DMS 273 treated with DMSO at 0.1 percent for 48 hours (cell line): ENCODE measurements around the gene STAT6.
"Not testable (repeated sequence)": the region's sequence is repeated elsewhere in the genome, so short reads cannot be mapped to it uniquely, and the experiment has no call there.

Experiments used
- DNase-seq: peaks from one replicate; lab custom pipeline; 2025; lab: John Stamatoyannopoulos, UW

Gene STAT6

DNA sequence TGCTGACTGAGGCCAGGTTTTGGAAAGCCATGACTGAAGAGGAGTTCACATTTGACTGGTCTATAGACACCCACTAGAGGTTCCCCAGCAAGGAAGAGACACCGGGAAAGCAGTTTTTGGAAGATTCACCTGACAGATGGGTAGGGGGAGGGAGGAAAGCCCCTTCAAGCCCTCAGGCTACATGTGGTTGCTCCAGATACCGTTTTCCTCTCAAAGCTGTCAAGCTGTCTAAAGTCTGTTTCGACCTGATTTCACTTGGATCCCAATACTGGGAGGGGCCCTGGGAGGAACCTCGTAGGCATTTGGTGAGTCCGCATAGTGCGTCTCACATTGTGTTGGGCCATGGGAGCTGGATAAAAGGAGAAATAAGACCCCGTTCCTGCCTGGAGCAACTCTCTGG lies 15.4 kb upstream of the STAT6 start:
- DNase-seq, result no peak

DNA sequence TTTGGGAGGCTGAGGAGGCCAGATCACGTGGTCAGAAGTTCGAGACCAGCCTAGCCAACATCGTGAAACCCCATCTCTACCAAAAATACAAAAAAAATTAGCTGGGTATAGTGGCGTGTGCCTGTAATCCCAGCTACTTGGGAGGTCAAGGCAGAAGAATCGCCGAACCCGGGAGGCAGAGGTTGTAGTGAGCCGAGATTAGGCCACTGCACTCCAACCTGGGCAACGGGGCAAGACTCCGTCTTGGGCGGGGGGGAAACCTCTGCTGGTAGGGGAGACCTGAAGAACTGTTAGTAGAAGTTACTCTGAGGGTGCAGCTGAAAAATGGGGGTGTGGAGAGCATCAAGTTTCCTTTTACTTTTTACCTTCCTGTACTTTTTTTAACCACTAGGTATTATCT lies 14.9 kb upstream of the STAT6 start:
- DNase-seq, result no peak

DNA sequence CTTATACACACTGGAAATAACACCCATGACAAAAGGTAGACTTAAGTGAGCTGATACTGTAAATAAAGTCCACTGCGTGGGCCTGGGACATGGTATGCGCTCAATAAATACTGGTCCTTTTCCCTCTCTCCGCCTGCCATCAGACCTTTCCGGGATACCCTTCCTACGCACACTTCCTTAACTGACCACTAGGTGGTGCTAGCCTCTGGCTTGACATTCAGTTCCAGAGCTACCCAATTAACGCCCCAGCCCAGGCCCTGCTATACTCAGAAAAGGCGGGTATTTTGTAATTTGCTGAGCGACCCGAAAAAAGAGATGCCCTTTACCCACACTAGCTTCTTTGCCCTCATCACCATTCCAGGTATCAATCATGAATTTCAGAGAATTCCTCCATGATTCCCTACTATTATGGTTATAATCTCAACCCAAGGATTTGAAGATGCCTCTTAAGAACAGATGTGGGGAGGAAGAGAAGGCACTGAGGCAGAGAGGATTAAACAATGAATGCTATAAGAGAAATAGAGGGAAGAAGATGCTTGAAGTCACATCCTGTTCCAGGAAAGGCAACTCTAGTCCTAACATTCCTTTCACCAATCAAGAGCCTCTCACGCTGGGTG lies 13.2 kb upstream of the STAT6 start:
- DNase-seq, result no peak

DNA sequence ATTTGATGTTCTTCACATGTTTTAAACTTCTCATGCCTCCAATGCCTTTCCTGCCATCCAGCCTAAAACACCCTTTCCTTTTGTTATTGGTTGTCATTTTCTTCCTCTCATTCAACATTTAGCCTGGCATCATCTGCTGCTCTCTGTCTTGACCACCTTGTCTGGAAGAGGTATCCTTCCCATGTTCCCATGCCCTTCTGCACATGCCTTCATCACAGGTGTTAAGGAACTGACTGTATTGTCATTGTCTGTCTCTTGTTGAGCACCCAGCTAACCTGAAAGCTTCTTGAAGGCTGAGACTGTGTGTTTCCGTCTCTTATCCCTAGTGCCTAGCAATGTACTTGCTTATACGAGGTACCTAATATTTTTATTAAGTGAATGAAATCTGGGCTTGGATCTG lies 12.7 kb upstream of the STAT6 start:
- DNase-seq, result no peak

DNA sequence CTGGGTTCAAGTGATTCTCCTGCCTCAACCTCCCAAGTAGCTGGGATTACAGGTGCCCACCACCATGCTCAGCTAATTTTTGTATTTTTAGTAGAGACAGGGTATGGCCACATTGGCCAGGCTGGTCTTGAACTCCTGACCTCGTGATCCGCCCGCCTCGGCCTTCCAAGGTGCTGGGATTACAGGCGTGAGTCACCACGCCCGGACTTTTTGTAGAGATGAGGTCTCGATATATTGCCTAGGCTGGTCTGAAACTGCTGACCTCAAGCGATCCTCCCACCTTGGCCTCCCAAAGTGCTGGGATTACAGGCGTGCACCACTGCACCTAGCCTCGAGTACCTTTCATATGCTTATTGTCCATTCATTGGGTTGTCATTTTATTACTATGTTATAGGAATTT lies 9.6 kb upstream of the STAT6 start:
- DNase-seq, result not testable (repeated sequence)

DNA sequence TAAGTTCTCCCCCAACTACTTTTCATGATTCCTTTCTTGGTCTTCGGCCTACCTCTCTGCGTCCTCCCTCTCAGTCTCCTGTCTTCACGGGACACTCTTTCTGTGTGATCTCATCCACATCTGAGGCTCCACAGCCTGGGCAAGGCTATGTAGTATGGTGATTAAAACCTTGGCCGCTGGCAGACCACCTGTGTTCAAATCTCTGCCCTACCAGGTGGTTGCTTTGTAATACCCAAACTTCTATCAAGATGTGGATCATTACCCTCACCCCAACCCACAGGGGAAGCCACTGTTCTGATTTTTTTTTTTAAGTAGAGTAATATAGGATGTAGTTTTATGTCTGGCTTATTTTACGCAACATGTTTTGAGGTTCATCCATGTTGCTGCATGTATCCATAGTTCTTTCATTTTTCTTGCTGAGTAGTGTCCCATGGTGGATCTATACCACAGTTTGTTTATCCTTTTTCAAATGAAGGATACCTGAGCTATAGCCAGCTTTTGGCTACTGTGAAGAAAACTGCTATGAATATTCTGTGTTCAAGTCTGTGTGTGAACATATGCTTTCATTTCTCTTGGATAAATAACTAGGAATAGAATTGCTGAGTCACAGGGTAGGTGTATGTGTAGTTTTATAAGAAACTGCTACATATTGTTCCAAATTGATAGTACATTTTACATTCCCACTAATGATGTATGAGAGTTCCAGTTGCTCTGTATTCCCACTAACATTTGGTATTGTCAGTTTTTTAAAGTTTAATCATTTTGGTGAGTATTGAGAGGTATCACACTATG lies 8.3 kb upstream of the STAT6 start:
- no peak for DNase-seq

DNA sequence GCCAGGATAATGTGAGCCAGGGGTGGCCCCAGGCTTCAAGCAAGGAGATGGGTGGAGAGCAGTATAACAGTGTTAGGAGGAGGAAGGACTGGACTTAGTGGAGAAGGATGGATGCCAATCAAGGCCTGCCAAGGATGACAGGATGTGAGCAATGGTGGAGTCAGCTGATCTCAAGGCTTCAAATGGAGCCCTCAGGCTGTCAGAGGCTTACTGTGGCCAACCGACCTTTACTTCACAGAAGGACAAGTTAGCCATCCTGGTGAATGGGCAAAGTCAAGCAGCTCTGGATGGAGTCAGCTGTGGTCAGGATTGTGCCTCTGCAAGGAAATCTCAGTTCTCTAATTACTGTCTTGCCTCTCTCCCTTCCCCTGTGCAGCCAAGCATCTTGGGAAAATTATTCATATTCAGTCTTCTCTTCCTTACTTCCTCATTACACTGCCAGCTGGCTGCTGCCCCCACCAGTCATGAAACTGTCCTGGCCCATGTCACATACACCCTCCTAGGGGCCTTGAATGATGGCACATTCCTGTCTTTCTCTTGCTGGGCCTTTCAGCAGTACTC lies 7.6 kb upstream of the STAT6 start:
- DNase-seq, result no peak

DNA sequence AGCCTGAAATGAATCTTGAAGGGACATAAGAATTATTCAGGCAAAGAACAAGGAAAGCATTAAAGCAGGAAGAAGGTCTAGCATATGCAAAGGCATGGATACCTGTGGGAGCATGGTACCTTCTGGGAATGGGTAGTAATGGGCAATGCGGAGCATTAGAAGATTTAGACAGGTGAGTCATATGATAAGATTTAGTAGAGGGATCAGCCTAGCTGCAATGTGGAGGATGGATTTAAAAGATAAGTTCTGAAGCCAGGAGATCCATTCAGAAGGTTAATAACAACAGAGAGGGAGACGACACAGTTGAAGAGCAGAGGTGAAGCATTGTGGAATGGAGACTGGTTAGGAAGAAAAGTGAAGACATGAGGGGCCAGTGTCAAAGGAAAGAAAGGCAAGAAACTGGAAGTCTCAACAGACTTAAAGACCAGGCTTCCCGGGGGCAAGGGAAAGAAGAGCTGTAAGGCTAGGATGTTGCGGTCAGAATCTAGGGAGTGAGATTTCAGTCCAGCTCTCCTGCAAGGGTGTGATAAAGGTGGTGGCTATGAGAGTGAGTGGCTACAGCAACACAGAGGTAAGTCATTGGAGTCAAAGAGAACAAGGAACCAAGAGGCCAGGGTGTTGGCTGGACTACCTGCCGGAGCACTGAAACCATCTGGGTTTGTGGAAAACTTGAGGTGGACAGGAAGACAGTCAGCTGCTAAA lies 5.6 kb upstream of the STAT6 start:
- no peak for DNase-seq

DNA sequence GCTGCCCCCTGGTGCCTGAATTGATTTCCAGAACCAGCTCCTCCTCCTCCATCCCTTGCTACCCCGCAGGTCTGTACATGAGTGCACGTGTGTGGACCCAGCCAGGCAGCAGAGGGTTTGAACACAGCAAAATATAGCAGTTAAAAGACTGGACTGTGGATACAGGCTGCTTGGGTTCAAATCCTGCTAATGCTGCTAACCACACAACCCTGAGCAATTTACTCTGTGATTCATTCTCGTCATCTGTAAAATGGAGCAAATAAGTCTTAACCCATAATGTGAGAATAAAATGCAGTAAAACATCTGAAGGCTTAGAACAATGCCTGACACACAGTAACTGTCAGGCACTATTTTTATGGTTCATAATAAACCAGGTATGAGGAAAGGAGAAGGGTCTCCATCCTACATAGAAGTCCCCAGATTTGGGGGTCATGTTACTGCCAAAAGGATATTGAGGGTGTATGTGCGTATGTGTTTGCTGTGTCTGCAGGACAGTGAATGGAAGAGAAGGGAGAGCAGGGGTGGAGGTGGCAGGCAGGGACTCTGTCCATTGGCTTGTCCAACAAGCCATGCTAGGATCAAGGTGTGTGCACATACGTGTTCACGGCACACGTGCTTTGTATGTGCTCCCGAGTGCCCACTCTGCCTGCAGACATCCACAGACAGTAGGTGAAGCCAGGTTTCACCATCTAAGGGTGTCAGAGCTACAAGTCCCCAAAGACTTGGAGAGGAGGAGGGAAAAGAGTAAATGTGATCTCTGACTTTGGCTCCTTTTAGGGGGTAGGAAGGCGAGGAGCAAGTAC lies 1.5 kb upstream of the STAT6 start:
- DNase-seq, result no peak

DNA sequence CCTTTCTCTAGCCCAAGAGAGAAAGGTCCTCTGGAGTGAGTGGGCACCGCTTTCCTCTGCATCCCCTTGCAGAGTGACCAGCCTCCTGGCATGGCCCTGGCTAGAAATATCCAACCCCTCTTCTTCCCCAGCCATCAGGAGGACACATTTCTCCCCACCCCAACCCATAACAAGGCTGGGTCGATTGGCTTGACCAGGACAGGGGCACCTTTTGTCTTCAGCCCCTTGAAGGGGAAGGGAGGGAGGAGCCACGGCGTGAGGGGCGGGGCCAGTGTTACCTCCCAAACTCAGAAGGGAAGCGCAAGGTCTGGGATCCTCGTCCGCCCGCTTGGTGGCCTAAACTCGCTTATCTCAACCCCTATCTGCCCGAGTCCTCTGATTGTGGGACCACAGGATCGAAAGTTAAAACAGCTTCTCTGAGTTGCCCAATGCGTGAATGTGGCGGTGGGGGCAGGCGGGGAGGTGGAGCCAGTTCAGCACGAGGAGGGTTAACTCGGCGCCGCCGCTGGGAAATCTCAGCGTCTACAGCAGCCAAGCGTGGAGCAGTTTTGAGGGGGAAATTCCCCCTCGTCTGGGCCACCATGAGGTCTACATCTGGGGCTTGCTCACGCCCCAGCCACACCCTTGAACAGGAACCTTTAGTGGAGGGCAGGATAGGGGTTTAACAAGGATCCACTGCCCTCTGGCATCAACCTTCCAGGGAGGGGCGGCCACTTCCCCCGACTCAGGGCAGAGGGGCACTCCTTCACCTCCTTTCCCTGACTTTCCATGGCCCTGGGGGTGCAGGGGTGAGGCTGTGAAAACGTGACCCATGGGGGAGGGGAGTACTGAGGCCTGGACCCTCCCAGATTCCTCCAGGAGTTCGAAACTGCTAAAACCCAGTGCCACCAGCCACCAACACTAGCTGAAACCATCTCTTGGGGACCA lies 795 bp downstream of the STAT6 start:
- DNase-seq, result no peak

DNA sequence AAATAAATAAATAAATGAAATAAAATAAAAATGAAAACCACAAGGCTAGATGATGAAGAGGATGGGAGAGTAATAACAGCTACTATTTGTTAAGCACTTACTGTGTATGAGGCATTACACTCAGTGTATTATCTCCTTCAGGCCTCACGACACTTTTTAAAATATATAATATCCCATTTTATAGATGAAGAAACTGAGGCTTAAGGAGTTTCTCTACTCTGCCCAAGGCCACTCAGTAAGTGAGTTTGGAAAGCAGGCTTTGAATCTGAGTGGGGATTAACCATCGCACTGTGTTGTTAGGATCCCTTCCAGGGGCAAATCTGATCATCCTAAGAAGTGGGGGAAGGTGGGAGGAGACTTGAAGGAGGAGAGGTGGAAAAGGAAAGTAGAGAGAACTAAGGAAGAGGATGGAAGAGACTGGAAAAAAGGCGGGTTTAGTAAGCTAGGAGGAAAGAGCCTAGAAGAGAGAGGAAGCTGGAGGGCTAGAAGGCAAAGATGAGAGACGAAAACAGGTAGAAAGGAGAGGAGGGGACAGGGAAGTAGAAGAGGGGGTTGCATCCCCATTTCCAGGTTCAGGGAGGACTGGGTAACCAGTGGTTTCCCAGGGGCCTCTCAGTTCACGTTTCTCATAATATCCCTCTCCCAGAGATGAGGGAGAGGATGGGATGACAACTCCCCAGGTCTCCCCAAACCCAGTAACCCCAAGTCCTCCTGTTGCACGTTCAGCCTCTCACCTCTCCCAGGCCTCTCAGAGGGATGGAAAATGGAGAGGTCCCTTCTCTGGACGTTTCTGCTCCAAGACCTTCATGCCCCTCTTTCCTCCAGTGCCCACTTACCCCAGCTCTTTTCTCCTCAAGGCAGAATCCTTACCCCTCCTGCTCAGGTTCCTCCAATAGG lies 1.7 kb downstream of the STAT6 start:
- no peak for DNase-seq

DNA sequence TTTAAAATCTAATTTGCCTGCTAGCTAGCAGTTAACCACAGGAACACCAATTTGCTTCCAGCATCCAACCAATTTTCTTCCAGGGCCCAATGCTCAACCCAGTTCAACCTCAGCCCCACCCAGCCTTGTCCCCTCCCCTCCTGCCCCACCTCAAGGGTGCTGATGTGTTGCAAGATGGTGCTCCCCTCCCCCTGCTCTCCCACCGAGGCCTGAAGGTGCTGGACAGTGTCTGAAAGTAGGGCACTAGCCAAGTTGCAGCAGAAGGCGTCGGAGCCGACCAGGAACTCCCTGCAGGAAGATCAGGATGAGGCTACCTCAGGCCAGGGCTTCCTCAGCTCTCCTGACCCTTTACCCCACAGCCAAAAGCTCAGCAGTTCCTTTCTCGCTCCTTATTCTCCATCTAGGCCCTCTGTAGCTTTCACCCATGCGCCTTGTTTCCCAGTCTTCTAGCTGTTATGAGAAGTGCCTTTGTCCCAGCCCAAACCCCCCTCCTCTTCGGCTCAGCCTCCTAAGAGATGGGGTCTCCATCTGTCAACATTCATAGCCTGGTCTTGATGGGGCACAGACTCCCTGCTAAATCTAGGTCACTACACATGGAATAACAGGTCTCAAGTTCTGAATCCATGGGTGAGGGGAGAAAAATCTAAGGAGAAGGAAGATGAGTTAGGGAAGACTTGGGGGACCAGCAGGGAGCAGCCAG lies 3.6 kb downstream of the STAT6 start:
- no peak for DNase-seq

DNA sequence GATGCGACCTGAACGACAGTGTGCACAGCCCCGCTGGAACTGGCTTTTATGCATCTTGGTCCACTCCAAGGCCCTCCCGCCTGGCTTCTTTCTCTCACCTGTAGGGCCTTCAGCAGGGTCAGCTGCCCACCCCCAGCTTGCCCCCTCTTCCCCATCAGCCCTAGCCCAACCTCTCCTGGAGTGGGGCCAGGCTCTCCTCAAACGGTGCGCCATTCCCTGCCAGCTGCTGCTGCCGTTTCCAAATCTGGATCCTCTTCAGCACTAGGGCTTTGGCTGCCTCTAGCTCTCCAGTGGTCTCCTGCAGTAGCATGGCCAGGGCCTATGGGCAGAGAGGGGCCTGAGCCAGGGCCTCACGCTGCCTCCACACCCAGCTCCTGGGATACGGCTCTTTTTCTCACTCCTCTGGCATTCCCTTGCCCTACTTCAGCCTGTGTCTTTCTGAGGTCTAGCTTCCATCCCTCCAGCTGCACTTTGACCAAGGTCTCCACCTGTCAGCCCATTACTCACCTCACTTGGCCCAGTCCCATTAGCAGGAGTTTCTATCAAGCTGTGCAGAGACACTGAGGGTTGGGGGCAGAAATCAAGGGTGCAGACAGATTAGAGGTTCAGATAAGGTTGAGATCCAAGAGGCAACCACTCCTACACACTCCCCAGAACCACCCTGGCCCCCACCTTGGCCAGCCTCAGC lies 5.0 kb downstream of the STAT6 start:
- no peak for DNase-seq

DNA sequence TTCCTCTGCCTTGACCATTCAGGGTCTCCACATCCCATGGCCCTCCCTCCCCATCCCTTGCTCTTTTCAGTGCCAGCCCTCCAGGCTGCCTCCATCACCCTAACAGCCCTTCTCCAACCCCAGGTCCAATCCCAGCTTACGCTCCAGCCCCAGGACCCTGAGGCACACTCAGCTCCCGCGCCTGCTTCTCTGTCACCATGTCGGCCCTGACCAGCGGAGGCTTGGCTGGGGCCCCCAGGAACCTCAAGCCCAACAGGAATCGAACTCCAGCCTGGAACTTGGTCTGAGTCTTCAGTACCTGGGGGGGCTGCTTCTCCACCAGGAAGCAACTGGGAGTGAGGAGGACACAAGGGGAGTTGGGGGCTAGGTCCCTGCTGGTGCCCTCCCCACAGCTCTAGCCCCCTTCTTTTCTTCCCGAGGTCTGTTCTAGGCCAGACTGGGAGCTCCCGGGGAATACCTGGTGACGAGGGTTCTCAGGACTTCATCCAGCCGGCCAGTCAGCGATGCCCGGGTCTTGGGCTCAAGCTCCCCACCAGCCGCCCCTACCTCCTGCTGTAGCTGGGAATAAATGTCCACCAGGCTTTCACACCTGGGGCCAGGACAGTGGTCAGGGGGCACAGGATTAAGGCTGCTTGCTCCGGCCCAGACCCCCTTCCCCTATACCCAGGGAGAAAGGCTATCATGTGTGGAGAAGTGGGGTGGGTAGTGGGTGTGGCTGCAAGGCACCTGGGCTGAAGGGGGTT lies 6.0 kb downstream of the STAT6 start:
- DNase-seq, result no peak

DNA sequence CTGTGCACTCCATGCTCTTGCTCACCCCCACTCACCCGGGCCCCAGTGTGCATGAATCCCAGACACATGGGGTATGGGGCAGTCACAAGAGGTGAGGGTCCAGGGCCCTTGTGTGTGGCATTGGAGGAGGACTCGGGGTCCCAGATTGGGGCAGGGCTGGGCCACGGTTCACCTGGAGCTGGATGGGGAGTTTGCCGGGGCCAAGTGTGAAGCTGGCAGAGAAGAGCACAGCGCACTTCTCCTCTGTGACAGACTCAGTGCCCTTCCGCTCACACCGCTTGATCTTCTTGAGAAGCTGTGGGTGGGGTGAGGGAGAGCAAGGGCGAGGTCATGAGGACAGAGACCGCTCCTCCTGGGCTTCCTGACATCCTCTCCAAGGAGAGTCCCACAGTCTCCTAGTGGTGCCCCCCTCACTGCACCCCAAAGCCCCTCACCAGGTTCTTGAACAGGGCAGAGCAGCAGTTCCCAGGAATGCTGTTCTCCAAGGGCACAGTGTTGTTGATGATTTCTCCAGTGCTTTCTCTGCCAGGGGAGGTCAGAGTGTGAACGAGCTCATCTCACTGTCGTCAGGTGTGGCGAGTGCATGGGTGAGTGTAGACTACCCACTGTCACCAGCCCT lies 6.8 kb downstream of the STAT6 start:
- DNase-seq, result no peak

DNA sequence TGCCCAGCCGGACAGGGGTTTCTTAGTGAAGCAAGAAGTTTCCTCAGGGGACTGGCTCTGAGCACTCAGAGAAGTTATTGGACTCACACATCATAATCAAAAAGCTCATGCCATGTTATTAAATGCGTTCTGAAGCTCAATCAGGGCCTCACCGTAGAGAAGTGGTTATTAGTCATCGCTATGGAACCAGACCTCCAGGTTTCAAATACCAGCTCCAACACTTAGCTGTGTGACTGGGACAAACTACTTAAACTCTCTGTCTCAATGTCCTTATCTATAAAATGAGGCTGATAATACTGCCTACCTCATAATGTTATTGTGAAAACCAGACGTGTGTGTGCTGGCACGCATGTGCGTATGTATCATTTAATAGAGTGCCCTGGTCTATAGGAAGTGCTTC lies 7.3 kb downstream of the STAT6 start:
- no peak for DNase-seq

DNA sequence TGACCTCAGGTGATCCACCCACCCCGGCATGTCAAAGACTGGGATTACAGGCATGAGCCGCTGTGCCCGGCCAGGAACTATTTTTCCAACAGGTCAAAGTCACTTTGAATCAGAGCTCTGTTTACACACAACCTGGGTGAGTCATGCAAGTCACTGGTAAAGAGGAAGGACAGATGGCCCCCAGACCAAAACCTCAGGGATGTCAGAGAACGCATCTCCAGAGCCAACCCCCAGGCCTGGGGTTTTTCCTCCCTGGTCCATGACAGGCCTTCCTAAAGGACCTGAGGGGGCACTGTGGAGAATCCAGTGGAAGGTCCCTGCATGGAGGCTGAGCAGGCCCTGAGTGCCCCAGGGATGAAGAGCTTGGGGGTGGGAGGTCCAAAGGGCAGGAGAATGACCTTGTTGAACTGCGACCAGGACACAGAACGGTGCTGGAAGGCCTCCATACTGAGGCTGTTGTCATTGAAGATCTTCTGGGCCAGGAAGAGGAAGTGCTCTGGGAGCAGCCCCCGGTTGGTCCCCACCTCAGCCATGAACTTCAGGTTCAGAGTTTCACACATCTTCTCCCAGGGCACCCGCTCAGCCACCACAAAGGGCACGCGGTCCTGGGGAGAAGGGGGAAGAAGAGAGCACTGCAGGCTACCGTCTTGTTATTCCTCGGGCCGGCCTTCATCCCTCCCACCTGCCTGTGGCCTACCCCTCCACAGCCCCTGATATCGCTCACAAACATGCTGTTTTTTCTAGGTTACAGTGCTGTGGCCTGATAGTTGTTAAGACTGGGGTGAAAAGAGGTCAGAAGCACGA lies 9.1 kb downstream of the STAT6 start:
- DNase-seq, result no peak
